Stimulated activated CD4-positive, alpha-beta T cell treated with anti-CD3 and anti-CD28 coated beads, Interleukin-4, amount 100 ng/mL, for 4 hours (primary cell): ENCODE results near the gene TCHP.
"Not testable (repeated sequence)": the region's sequence is repeated elsewhere in the genome, so short reads cannot be mapped to it uniquely, and the experiment has no call there.

Experiments
- DNase-seq, 2 experiments: peaks; one replicate each; pipeline ENCODE4 v3.0.0-alpha.2; 2020

The TCHP gene

GRCh38 chr12:109910969-109911348, 10.9 kb downstream of the TCHP start:
- no peak for DNase-seq

GRCh38 chr12:109912855-109913321, 12.8 kb downstream of the TCHP start:
- no peak for DNase-seq

GRCh38 chr12:109914461-109914860, 14.4 kb downstream of the TCHP start:
- DNase-seq: no peak

- no peak for DNase-seq
Measured at GRCh38 chr12:109915171-109916040, 15.3 kb downstream of the TCHP start.

- DNase-seq: no peak
Measured at GRCh38 chr12:109916045-109916444, 16.0 kb downstream of the TCHP start.

GRCh38 chr12:109919456-109919855, 19.4 kb downstream of the TCHP start:
- no peak for DNase-seq

GRCh38 chr12:109920261-109920780, 20.2 kb downstream of the TCHP start:
- DNase-seq: no peak

GRCh38 chr12:109921982-109922381, 21.9 kb downstream of the TCHP start:
- no peak for DNase-seq

GRCh38 chr12:109923038-109923437, 23.0 kb downstream of the TCHP start:
- DNase-seq: no peak

GRCh38 chr12:109923481-109924245, 23.6 kb downstream of the TCHP start:
- DNase-seq: no peak

GRCh38 chr12:109925185-109925840, 25.2 kb downstream of the TCHP start:
- DNase-seq: no peak

GRCh38 chr12:109926016-109926415, 25.9 kb downstream of the TCHP start:
- no peak for DNase-seq

GRCh38 chr12:109926488-109927210, 26.6 kb downstream of the TCHP start:
- DNase-seq: no peak

GRCh38 chr12:109927622-109928021, 27.5 kb downstream of the TCHP start:
- DNase-seq: peak in 1 of 2 experiments; percentile 27

- no peak for DNase-seq
Measured at GRCh38 chr12:109928058-109928656, 28.1 kb downstream of the TCHP start.

GRCh38 chr12:109929326-109929725, 29.3 kb downstream of the TCHP start:
- DNase-seq: not testable (repeated sequence)

- DNase-seq: no peak
Measured at GRCh38 chr12:109930028-109930800, 30.1 kb downstream of the TCHP start.

- DNase-seq: no peak
Measured at GRCh38 chr12:109931143-109931542, 31.1 kb downstream of the TCHP start.

- DNase-seq: no peak
Measured at GRCh38 chr12:109932878-109933503, 32.9 kb downstream of the TCHP start.

- DNase-seq: no peak
Measured at GRCh38 chr12:109934026-109934425, 34.0 kb downstream of the TCHP start.

GRCh38 chr12:109937371-109937770, 37.3 kb downstream of the TCHP start:
- DNase-seq: no peak
